OCI-LY3 (cell line): ENCODE results near the gene KCTD5.

Experiments
- CTCF ChIP-seq: fragments of 200-600, 300-600 bp; sonication (generic); IDR thresholded peaks from 2 replicates; pipeline ENCODE4 v1.5.1; 2014; ENCODE audit warnings: antibody characterized with exemption, low read length, low read depth
- EZH2phosphoT487 ChIP-seq: fragments of 200-600 bp; shearing (Covaris generic); IDR thresholded peaks from 2 replicates; pipeline ENCODE4 v1.6.1; 2018; ENCODE audit warnings: antibody characterized with exemption, mixed run types, low read depth

- no peak for TF ChIP-seq CTCF
- no peak for TF ChIP-seq EZH2phosphoT487
Observed at GRCh38 chr16:2708955-2709587, 26.7 kb downstream of the KCTD5 start.
